Vagina (tissue), 2 donors: Measurements from ENCODE around the gene FAM237A.

ENCODE experiments used
- POLR2A ChIP-seq, 2 donors: fragments of 450-650 bp; IDR thresholded peaks; one replicate each; pipeline ENCODE4 v1.6.1; 2017; ENCODE audit warnings: antibody characterized with exemption in 2 of 2, mild to moderate bottlenecking in 2 of 2, moderate library complexity in 2 of 2
- TF ChIP-seq, protein P1 (sequence below), 3 experiments: fragments of 450-650 bp in 2 of 3; fragments of 200-600 bp in 1 of 3; sonication (generic) in 1 of 3; IDR thresholded peaks; one replicate each; pipeline ENCODE4 v1.5.1; 2017 to 2019; ENCODE audit warnings: antibody characterized with exemption in 3 of 3, mild to moderate bottlenecking in 2 of 3, moderate library complexity in 2 of 3

DNA sequence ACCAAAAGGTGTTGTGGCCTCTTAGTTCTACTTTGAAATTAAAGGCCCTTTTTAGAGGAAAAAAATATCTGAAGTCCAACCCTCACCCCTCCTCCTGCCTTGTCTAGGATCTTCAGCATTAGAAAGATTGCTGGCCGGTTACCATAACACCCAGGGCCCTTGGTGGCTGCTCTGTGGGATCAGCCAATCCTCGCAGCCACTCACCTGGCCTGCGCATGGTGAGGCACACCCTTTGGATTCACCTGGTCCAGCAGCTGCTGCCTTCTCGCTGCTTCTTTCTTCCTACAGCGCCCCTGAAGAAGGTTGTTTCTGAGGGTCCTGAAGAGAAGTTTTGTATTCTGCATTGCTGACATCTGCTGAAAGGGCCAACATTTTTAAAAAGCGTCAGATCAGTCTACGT is 50.7 kb downstream of the FAM237A start:
- TF ChIP-seq, protein P1, sequence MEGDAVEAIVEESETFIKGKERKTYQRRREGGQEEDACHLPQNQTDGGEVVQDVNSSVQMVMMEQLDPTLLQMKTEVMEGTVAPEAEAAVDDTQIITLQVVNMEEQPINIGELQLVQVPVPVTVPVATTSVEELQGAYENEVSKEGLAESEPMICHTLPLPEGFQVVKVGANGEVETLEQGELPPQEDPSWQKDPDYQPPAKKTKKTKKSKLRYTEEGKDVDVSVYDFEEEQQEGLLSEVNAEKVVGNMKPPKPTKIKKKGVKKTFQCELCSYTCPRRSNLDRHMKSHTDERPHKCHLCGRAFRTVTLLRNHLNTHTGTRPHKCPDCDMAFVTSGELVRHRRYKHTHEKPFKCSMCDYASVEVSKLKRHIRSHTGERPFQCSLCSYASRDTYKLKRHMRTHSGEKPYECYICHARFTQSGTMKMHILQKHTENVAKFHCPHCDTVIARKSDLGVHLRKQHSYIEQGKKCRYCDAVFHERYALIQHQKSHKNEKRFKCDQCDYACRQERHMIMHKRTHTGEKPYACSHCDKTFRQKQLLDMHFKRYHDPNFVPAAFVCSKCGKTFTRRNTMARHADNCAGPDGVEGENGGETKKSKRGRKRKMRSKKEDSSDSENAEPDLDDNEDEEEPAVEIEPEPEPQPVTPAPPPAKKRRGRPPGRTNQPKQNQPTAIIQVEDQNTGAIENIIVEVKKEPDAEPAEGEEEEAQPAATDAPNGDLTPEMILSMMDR (IDR thresholded peaks at IDR 0.05), result no peak
- no peak for TF ChIP-seq POLR2A (IDR thresholded peaks at IDR 0.05)
